Activated naive CD8-positive, alpha-beta T cell treated with anti-CD3 and anti-CD28 coated beads, Interleukin-2, amount 50 U/mL, for 24 hours (primary cell): ENCODE measurements around the gene DAGLA.

Experiments
- ATAC-seq: fragments of 150-1000 bp; cut with Tn5 transposase; one replicate; pipeline ENCODE4 v1.10.0; 2021
- DNase-seq: peaks from one replicate; pipeline ENCODE4 v3.0.0; 2021
- H3K27ac Mint-ChIP-seq: one replicate; pipeline ENCODE4 v1.8.0; 2021; ENCODE audit warnings: mild to moderate bottlenecking, mixed read lengths
- H3K27me3 Mint-ChIP-seq: one replicate; pipeline ENCODE4 v1.8.0; 2021; ENCODE audit warnings: mixed read lengths
- H3K36me3 Mint-ChIP-seq: one replicate; pipeline ENCODE4 v1.8.0; 2021; ENCODE audit warnings: low read depth, mixed read lengths
- H3K4me1 Mint-ChIP-seq: one replicate; pipeline ENCODE4 v1.8.0; 2021; ENCODE audit warnings: mixed read lengths
- H3K4me3 Mint-ChIP-seq: one replicate; pipeline ENCODE4 v1.8.0; 2021; ENCODE audit warnings: mild to moderate bottlenecking, moderate library complexity, mixed read lengths
- H3K9me3 Mint-ChIP-seq: one replicate; pipeline ENCODE4 v1.8.0; 2021; ENCODE audit warnings: mixed read lengths

DAGLA gene

GRCh38 chr11:61768376-61769076 is 88.3 kb downstream of the DAGLA start:
- no peaks in the 10 kb centered on the region for H3K9me3 Mint-ChIP-seq
- no peak for DNase-seq
- H3K4me1 Mint-ChIP-seq: no peaks in the 10 kb centered on the region
- no peaks in the 10 kb centered on the region for H3K36me3 Mint-ChIP-seq
- no peak overlapping the region for H3K27ac Mint-ChIP-seq
- H3K4me3 Mint-ChIP-seq: no peak overlapping the region
- H3K27me3 Mint-ChIP-seq: no peaks in the 10 kb centered on the region
- no peak for ATAC-seq

GRCh38 chr11:61769169-61769920 is 89.2 kb downstream of the DAGLA start:
- Mint-ChIP-seq H3K27me3 (no peaks in the 10 kb centered on the region), H3K4me3 (no peak overlapping the region), H3K36me3 (no peaks in the 10 kb centered on the region), H3K27ac (no peak overlapping the region), H3K4me1 (no peaks in the 10 kb centered on the region), H3K9me3 (no peaks in the 10 kb centered on the region)
- ATAC-seq (no peak), DNase-seq (no peak)

- Mint-ChIP-seq H3K4me1 (no peaks in the 10 kb centered on the region), H3K4me3 (no peak overlapping the region), H3K27me3 (no peaks in the 10 kb centered on the region), H3K36me3 (no peaks in the 10 kb centered on the region), H3K27ac (no peak overlapping the region), H3K9me3 (no peaks in the 10 kb centered on the region)
- no peak for ATAC-seq
- DNase-seq: no peak
These were observed 89.9 kb downstream of the DAGLA start for GRCh38 chr11:61769946-61770683.

- no peaks in the 10 kb centered on the region for H3K27me3 Mint-ChIP-seq
- no peak overlapping the region for H3K27ac Mint-ChIP-seq
- no peak overlapping the region for H3K4me3 Mint-ChIP-seq
- no peaks in the 10 kb centered on the region for H3K9me3 Mint-ChIP-seq
- DNase-seq (no peak), ATAC-seq (no peak)
- H3K4me1 Mint-ChIP-seq: no peaks in the 10 kb centered on the region
- H3K36me3 Mint-ChIP-seq: no peaks in the 10 kb centered on the region
These were observed 91.2 kb downstream of the DAGLA start for GRCh38 chr11:61771195-61771894.

- H3K27me3 Mint-ChIP-seq: no peaks in the 10 kb centered on the region
- H3K36me3 Mint-ChIP-seq: no peaks in the 10 kb centered on the region
- no peak for DNase-seq
- no peak overlapping the region for H3K4me3 Mint-ChIP-seq
- H3K27ac Mint-ChIP-seq: no peak overlapping the region
- no peaks in the 10 kb centered on the region for H3K9me3 Mint-ChIP-seq
- no peak for ATAC-seq
- H3K4me1 Mint-ChIP-seq: peaks cover 6% of the 10 kb centered on the region
These were observed 91.8 kb downstream of the DAGLA start for GRCh38 chr11:61771985-61772455.

- no peak for DNase-seq
- Mint-ChIP-seq H3K27me3 (no peaks in the 10 kb centered on the region), H3K36me3 (no peaks in the 10 kb centered on the region), H3K4me3 (no peak overlapping the region), H3K4me1 (peaks cover 12% of the 10 kb centered on the region), H3K27ac (no peak overlapping the region), H3K9me3 (no peaks in the 10 kb centered on the region)
- no peak for ATAC-seq
These were observed 93.2 kb downstream of the DAGLA start for GRCh38 chr11:61773356-61773755.

- Mint-ChIP-seq H3K36me3 (no peaks in the 10 kb centered on the region), H3K4me3 (no peak overlapping the region), H3K9me3 (no peaks in the 10 kb centered on the region), H3K27me3 (peaks cover 1% of the 10 kb centered on the region), H3K4me1 (peaks cover 12% of the 10 kb centered on the region), H3K27ac (no peak overlapping the region)
- ATAC-seq: no peak
- no peak for DNase-seq
These were observed 93.6 kb downstream of the DAGLA start for GRCh38 chr11:61773809-61774208.

GRCh38 chr11:61774411-61774810 is 94.2 kb downstream of the DAGLA start:
- no peak overlapping the region for H3K4me3 Mint-ChIP-seq
- H3K9me3 Mint-ChIP-seq: no peaks in the 10 kb centered on the region
- no peaks in the 10 kb centered on the region for H3K36me3 Mint-ChIP-seq
- ATAC-seq (no peak), DNase-seq (no peak)
- peaks cover 1% of the 10 kb centered on the region for H3K27me3 Mint-ChIP-seq
- no peak overlapping the region for H3K27ac Mint-ChIP-seq
- H3K4me1 Mint-ChIP-seq: peaks cover 12% of the 10 kb centered on the region

GRCh38 chr11:61775106-61775505 is 94.9 kb downstream of the DAGLA start:
- no peaks in the 10 kb centered on the region for H3K36me3 Mint-ChIP-seq
- peaks cover 1% of the 10 kb centered on the region for H3K27me3 Mint-ChIP-seq
- H3K9me3 Mint-ChIP-seq: no peaks in the 10 kb centered on the region
- no peak overlapping the region for H3K27ac Mint-ChIP-seq
- ATAC-seq (no peak), DNase-seq (no peak)
- H3K4me3 Mint-ChIP-seq: no peak overlapping the region
- H3K4me1 Mint-ChIP-seq: peaks cover 12% of the 10 kb centered on the region

GRCh38 chr11:61775606-61776554 is 95.7 kb downstream of the DAGLA start:
- ATAC-seq: no peak
- no peak for DNase-seq

GRCh38 chr11:61776561-61777075 is 96.4 kb downstream of the DAGLA start:
- H3K27me3 Mint-ChIP-seq: peaks cover 1% of the 10 kb centered on the region
- H3K36me3 Mint-ChIP-seq: no peaks in the 10 kb centered on the region
- no peak overlapping the region for H3K4me3 Mint-ChIP-seq
- H3K4me1 Mint-ChIP-seq: peaks cover 12% of the 10 kb centered on the region
- DNase-seq (peak; percentile 78), ATAC-seq (peak; percentile 67)
- no peaks in the 10 kb centered on the region for H3K9me3 Mint-ChIP-seq
- no peak overlapping the region for H3K27ac Mint-ChIP-seq

More at GRCh38 chr11:61775606-61776554, 95.7 kb downstream of the DAGLA start:
- Mint-ChIP-seq H3K27me3 (peaks cover 1% of the 10 kb centered on the region), H3K4me3 (no peak overlapping the region), H3K36me3 (no peaks in the 10 kb centered on the region), H3K4me1 (peaks cover 12% of the 10 kb centered on the region), H3K9me3 (no peaks in the 10 kb centered on the region), H3K27ac (no peak overlapping the region)

GRCh38 chr11:61777234-61778090 is 97.3 kb downstream of the DAGLA start:
- Mint-ChIP-seq H3K4me3 (no peak overlapping the region), H3K27me3 (peaks cover 1% of the 10 kb centered on the region), H3K27ac (no peak overlapping the region), H3K9me3 (no peaks in the 10 kb centered on the region), H3K36me3 (no peaks in the 10 kb centered on the region), H3K4me1 (peaks cover 16% of the 10 kb centered on the region)
- peak; percentile 17 for ATAC-seq
- DNase-seq: peak; percentile 62
